ENCODE data around the gene ITGB5. TPM values are rescaled to one million over a fixed set of nuclear protein-coding genes. Genes with fewer than 3 reads are reported as not detected.

ITGB5 gene
- total and polyA plus RNA-seq, 2 donors (not counting 3 experiments of a cell fraction or from before 2014, with no cell fraction given): 144 to 170 TPM

DNA sequence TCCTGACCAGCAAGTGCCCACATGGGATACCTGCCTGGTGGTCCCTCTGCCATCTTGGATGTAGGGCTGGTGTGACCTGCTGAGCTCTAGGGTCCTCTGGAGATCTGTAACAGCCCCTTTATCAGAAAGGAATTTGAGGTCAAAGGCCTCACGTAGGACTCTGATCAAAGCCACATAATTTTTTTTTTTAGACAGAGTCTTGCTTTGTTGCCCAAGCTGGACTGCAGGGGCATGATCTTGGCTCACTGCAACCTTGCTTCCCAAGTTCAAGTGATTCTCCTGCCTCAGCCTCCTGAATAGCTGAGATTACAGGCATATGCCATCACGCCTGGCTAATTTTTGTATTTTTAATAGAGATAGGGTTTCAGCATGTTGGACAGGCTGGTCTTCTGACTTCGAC is 9.5 kb downstream of the ITGB5 start:
- ChIA-PET POLR2A (no interaction called here), CTCF (interaction anchor here (1.2 to 3.2 kb wide), 3 partner anchors 23 to 106 kb away, joined by 5 to 15 read pairs (median 11); no protein-coding TSS in a partner anchor)
- Histone ChIP-seq H3K79me2 (ENCODE audit: control insufficient read depth, insufficient read depth, low read length) (peaks cover 29% of the 10 kb centered on the region), H3K9me3 (replicated peaks; ENCODE audit: control insufficient read depth, insufficient read depth, low read length) (no peaks in the 10 kb centered on the region), H3K27me3 (ENCODE audit: control insufficient read depth in 2 of 2, insufficient read depth in 2 of 2, low read length in 2 of 2) (no peaks in the 10 kb centered on the region), H2AFZ (ENCODE audit: low read depth, low read length) (no peak overlapping the region), H3K9ac (replicated peaks; ENCODE audit: extremely low read depth, insufficient read depth, low read length) (no peak overlapping the region), H3K4me3 (replicated peaks in 1 of 3; ENCODE audit: insufficient read depth in 1 of 3, low read depth in 1 of 3, low read length in 3 of 3) (no peak overlapping the region), H3K36me3 (ENCODE audit: control insufficient read depth in 2 of 2, extremely low read depth in 1 of 2, insufficient read depth in 2 of 2, low read length in 2 of 2) (no peaks in the 10 kb centered on the region), H3K4me2 (ENCODE audit: insufficient read depth, low read length) (no peak overlapping the region), H4K20me1 (replicated peaks; ENCODE audit: control insufficient read depth, extremely low read depth, insufficient read depth, low read length) (no peaks in the 10 kb centered on the region), H3K4me1 (ENCODE audit: control insufficient read depth, extremely low read depth, insufficient read depth, low read length) (peaks cover 32% of the 10 kb centered on the region), H3K9me1 (replicated peaks; ENCODE audit: control insufficient read depth, extremely low read depth, insufficient read depth, low read length) (no peaks in the 10 kb centered on the region), H3K27ac (ENCODE audit: insufficient read depth, low read depth, low read length) (peak overlapping the region; percentile 91)
- FAIRE-seq: no peak
- no TSS peak for BruUV-seq (replicated peaks)
- intact Hi-C loops (cut with micrococcal nuclease) (loop anchor here (1.0 kb wide), 1 partner anchor 105 kb away; no protein-coding TSS in a partner anchor), dilution Hi-C loops (cut with MboI; ENCODE audit: extremely low pct_ligation_motif_present, low sequenced_read_pairs) (loop anchor here (25.0 kb wide), 1 partner anchor 115 kb away; no protein-coding TSS in a partner anchor)
- TF ChIP-seq POLR2AphosphoS5 (IDR thresholded peaks at IDR 0.05; ENCODE audit: insufficient read depth, low read depth, low read length): no peak
- TF ChIP-seq, protein P1, sequence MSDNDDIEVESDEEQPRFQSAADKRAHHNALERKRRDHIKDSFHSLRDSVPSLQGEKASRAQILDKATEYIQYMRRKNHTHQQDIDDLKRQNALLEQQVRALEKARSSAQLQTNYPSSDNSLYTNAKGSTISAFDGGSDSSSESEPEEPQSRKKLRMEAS (IDR thresholded peaks at IDR 0.05; ENCODE audit: insufficient read depth, insufficient read length): no peak
- no peak for TF ChIP-seq EZH2 (IDR thresholded peaks at IDR 0.05; ENCODE audit: borderline replicate concordance, low read depth, low read length, severe bottlenecking)
- TF ChIP-seq POLR2A (IDR thresholded peaks at IDR 0.05; ENCODE audit: low read depth, low read length): no peak
- TF ChIP-seq MYC (IDR thresholded peaks at IDR 0.05; ENCODE audit: low read depth, low read length): no peak
- TF ChIP-seq CTCF (IDR thresholded peaks at IDR 0.05; ENCODE audit: extremely low read depth in 1 of 2, insufficient read depth in 1 of 2, low read depth in 1 of 2, low read length in 2 of 2): no peak
- TF ChIP-seq JUN (IDR thresholded peaks at IDR 0.05; ENCODE audit: borderline replicate concordance, insufficient read depth, insufficient read length, low read depth): no peak
- TF ChIP-seq FOS (IDR thresholded peaks at IDR 0.05; ENCODE audit: borderline replicate concordance, insufficient read depth, low read length): no peak
- no peak for TF ChIP-seq GATA2 (IDR thresholded peaks at IDR 0.05; ENCODE audit: insufficient read depth, insufficient read length, low read depth, low read length)
- no peak for DNase-seq (ENCODE audit: low read depth, low spot score)

Data from endothelial cell of umbilical vein (primary cell).